DOHH2 (cell line): Measurements from ENCODE around the gene LRR1.

Source experiments
- EZH2phosphoT487 ChIP-seq: fragments of 200-600 bp; sonication (generic); IDR thresholded peaks from 2 replicates; pipeline ENCODE4 v1.6.1; 2017; ENCODE audit warnings: borderline replicate concordance, mild to moderate bottlenecking, antibody characterized with exemption, low read length, moderate library complexity, mixed read lengths
- TF ChIP-seq, protein P1 (sequence below): fragments of 200-600 bp; sonication (generic); IDR thresholded peaks from one replicate; pipeline ENCODE4 v1.5.1; 2014; ENCODE audit warnings: antibody characterized with exemption, mild to moderate bottlenecking, low read depth, low read length; ENCODE audit not compliant: poor library complexity, severe bottlenecking

DNA sequence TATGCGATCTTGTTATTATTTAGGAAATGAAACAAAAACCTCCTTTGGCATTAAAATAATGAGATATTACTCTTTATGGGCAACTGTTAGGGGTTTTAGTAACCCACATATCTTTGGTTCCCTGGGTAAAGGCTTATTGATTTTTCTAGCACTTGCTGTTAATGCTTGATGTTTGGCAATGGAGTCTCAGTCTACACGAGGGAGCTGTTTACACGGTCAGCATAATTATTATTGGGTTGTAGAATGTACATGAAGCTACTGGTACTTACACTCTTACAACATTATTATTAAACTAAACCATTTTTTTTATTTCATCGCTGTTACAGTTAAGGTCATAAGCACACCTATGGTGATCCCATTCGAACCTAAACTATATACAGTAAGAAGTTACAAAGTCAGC, 24.7 kb upstream of the LRR1 start:
- TF ChIP-seq, protein P1, sequence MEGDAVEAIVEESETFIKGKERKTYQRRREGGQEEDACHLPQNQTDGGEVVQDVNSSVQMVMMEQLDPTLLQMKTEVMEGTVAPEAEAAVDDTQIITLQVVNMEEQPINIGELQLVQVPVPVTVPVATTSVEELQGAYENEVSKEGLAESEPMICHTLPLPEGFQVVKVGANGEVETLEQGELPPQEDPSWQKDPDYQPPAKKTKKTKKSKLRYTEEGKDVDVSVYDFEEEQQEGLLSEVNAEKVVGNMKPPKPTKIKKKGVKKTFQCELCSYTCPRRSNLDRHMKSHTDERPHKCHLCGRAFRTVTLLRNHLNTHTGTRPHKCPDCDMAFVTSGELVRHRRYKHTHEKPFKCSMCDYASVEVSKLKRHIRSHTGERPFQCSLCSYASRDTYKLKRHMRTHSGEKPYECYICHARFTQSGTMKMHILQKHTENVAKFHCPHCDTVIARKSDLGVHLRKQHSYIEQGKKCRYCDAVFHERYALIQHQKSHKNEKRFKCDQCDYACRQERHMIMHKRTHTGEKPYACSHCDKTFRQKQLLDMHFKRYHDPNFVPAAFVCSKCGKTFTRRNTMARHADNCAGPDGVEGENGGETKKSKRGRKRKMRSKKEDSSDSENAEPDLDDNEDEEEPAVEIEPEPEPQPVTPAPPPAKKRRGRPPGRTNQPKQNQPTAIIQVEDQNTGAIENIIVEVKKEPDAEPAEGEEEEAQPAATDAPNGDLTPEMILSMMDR: no peak
- TF ChIP-seq EZH2phosphoT487: no peak
